ENCODE data around the gene SPATA17. TPM values are rescaled to one million over a fixed set of nuclear protein-coding genes. Genes with fewer than 3 reads are reported as not detected.

SPATA17 gene
- total and polyA plus RNA-seq, 2 donors (not counting 3 experiments of a cell fraction or from before 2014, with no cell fraction given), result not detected

- ChIA-PET CTCF (no interaction called here), POLR2A (no interaction called here)
- no peak overlapping the region for H2AFZ ChIP-seq (ENCODE audit: low read depth, low read length)
- H3K27ac ChIP-seq (ENCODE audit: insufficient read depth, low read depth, low read length), result no peak overlapping the region
- no peaks in the 10 kb centered on the region for H3K79me2 ChIP-seq (ENCODE audit: control insufficient read depth, insufficient read depth, low read length)
- H3K9ac ChIP-seq (replicated peaks; ENCODE audit: extremely low read depth, insufficient read depth, low read length), result no peak overlapping the region
- H3K4me2 ChIP-seq (ENCODE audit: insufficient read depth, low read length), result no peak overlapping the region
- no peaks in the 10 kb centered on the region for H3K9me1 ChIP-seq (replicated peaks; ENCODE audit: control insufficient read depth, extremely low read depth, insufficient read depth, low read length)
- H3K36me3 ChIP-seq (ENCODE audit: control insufficient read depth in 2 of 2, extremely low read depth in 1 of 2, insufficient read depth in 2 of 2, low read length in 2 of 2), result no peaks in the 10 kb centered on the region
- H3K9me3 ChIP-seq (replicated peaks; ENCODE audit: control insufficient read depth, insufficient read depth, low read length), result no peaks in the 10 kb centered on the region
- dilution Hi-C loops (cut with MboI; ENCODE audit: extremely low pct_ligation_motif_present, low sequenced_read_pairs) (no loop called here), intact Hi-C loops (cut with micrococcal nuclease) (no loop called here)
- H3K4me1 ChIP-seq (ENCODE audit: control insufficient read depth, extremely low read depth, insufficient read depth, low read length), result no peaks in the 10 kb centered on the region
- FAIRE-seq (no peak), DNase-seq (ENCODE audit: low read depth, low spot score) (no peak)
- BruUV-seq (replicated peaks), result no TSS peak
- no peak overlapping the region for H3K4me3 ChIP-seq (replicated peaks in 1 of 3; ENCODE audit: insufficient read depth in 1 of 3, low read depth in 1 of 3, low read length in 3 of 3)
- no peaks in the 10 kb centered on the region for H4K20me1 ChIP-seq (replicated peaks; ENCODE audit: control insufficient read depth, extremely low read depth, insufficient read depth, low read length)
- H3K27me3 ChIP-seq (ENCODE audit: control insufficient read depth in 2 of 2, insufficient read depth in 2 of 2, low read length in 2 of 2), result no peaks in the 10 kb centered on the region
- TF ChIP-seq POLR2AphosphoS5 (IDR thresholded peaks at IDR 0.05; ENCODE audit: insufficient read depth, low read depth, low read length) (no peak), CTCF (IDR thresholded peaks at IDR 0.05; ENCODE audit: extremely low read depth in 1 of 2, insufficient read depth in 1 of 2, low read depth in 1 of 2, low read length in 2 of 2) (no peak), EZH2 (IDR thresholded peaks at IDR 0.05; ENCODE audit: borderline replicate concordance, low read depth, low read length, severe bottlenecking) (no peak), POLR2A (IDR thresholded peaks at IDR 0.05; ENCODE audit: low read depth, low read length) (no peak), MAX (IDR thresholded peaks at IDR 0.05; ENCODE audit: insufficient read depth, insufficient read length) (no peak), FOS (IDR thresholded peaks at IDR 0.05; ENCODE audit: borderline replicate concordance, insufficient read depth, low read length) (no peak), GATA2 (IDR thresholded peaks at IDR 0.05; ENCODE audit: insufficient read depth, insufficient read length, low read depth, low read length) (no peak), MYC (IDR thresholded peaks at IDR 0.05; ENCODE audit: low read depth, low read length) (no peak), JUN (IDR thresholded peaks at IDR 0.05; ENCODE audit: borderline replicate concordance, insufficient read depth, insufficient read length, low read depth) (no peak)
Observed at GRCh38 chr1:217805792-217806191, 174.6 kb downstream of the SPATA17 start.
